ENCODE results near the gene PCDHA5.

- TF ChIP-seq EP300 (IDR thresholded peaks at IDR 0.05) = no peak
- TF ChIP-seq CTCF (IDR thresholded peaks at IDR 0.05) = no peak
Measured at GRCh38 chr5:140795259-140795641, 26.2 kb upstream of the PCDHA5 start.

All from tibial nerve (tissue), 4 donors.